ENCODE data around the gene JAKMIP2. TPM values are rescaled to one million over a fixed set of nuclear protein-coding genes. Genes with fewer than 3 reads are reported as not detected.

JAKMIP2 gene
- total RNA-seq, 1 donor from 2014 or later: not detected

DNA sequence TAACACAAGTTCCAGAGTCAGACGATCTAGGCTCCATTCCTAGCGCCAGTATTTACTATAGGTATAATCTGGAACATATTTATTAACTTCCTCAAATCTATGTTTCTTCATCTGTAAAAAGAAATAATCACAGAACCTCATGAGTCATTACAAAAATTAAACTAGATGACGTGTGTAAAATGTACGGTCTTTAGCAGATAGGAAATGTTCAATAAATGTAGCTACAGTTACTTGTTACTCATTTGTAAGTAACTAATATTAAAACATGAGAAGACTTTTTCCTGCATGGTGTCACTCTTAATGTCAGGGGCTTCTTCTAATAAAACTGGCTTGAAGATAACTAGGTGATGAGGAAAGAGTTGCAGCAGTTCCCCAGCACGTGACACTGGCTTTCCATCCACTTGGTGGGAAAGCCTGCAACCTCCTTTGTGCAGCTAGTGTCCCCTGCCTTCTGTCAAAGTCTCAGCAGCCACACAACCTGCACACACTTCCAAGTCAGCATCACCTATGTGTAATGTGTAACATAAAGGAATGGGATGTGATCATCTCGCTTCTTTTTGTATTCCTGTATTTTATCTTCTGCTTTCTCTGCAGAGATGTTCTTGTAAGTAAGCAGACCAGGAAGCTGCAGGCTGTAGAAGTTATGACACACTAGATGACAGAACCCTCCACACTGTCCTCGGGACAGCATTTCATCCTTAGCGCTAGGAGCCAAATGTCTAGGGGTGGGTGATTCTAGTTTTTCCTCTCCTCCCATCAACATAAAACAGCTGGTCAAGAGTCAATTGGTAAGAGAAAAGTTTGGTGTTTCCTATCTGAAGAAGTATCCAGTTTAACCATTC lies 1.8 kb upstream of the JAKMIP2 start:
- no peaks in the 10 kb centered on the region for H3K36me3 ChIP-seq (ENCODE audit: control insufficient read depth, insufficient read depth, low read length)
- no peak overlapping the region for H3K4me3 ChIP-seq (ENCODE audit: low read depth, low read length)
- FAIRE-seq (no peak), DNase-seq (ENCODE audit: low read depth) (no peak)
- TF ChIP-seq, protein P1, sequence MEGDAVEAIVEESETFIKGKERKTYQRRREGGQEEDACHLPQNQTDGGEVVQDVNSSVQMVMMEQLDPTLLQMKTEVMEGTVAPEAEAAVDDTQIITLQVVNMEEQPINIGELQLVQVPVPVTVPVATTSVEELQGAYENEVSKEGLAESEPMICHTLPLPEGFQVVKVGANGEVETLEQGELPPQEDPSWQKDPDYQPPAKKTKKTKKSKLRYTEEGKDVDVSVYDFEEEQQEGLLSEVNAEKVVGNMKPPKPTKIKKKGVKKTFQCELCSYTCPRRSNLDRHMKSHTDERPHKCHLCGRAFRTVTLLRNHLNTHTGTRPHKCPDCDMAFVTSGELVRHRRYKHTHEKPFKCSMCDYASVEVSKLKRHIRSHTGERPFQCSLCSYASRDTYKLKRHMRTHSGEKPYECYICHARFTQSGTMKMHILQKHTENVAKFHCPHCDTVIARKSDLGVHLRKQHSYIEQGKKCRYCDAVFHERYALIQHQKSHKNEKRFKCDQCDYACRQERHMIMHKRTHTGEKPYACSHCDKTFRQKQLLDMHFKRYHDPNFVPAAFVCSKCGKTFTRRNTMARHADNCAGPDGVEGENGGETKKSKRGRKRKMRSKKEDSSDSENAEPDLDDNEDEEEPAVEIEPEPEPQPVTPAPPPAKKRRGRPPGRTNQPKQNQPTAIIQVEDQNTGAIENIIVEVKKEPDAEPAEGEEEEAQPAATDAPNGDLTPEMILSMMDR (IDR thresholded peaks at IDR 0.05; ENCODE audit: insufficient read depth, low read length, severe bottlenecking): no peak
- H3K27me3 ChIP-seq (ENCODE audit: control insufficient read depth, insufficient read depth, low read length): peaks cover 4% of the 10 kb centered on the region

DNA sequence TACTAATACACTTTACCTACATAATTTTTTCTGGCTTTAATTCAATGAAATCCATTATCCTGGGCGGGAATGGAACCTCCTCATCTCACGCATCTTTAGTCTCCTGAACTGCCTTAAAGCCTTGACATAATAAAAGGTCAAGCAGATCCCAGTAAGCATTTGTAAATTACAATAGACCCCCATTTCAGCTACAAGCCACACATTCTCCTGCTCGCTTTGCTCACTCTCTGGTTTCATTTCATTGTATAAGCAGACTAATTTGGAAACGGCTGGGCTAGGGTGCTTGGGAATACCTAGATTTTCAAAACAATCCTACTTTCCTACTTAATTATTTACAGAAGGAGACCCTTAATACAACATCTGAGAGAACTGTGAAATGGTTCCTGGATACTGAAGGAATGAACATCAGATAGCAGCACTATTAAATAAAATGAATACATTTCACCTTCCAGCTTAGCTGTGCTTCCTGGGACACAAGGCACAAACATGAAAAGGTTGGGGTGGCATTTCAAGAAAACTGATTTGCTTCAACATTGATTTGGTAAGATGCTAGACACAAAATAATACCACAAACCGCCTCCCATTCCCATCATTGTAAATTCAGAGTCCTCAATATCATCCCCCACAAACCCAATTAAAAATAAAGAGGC lies 1.5 kb downstream of the JAKMIP2 start:
- H3K27me3 ChIP-seq (ENCODE audit: control insufficient read depth, insufficient read depth, low read length): peaks cover 4% of the 10 kb centered on the region
- DNase-seq (ENCODE audit: low read depth): no peak
- no peak overlapping the region for H3K4me3 ChIP-seq (ENCODE audit: low read depth, low read length)
- TF ChIP-seq, protein P1 (IDR thresholded peaks at IDR 0.05; ENCODE audit: insufficient read depth, low read length, severe bottlenecking): no peak
- FAIRE-seq: no peak
- no peaks in the 10 kb centered on the region for H3K36me3 ChIP-seq (ENCODE audit: control insufficient read depth, insufficient read depth, low read length)

DNA sequence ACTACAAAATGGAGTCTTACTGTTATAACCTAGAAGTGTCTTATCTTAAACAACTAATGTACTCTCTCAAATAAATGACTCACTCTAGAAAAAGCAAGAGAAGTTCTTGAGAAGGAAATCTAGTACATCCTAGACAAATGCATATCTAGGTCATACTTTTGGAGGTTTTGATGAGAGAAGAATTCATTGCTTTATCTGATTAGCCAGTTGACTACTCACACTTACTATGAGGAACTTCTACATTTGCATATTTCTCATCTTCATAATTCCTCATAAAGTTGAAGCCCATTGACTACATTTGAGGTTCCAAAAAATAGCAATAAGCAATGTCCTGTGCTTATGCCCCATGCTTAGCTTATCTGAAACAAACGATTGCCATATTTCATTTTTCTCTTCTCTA lies 2.8 kb downstream of the JAKMIP2 start:
- TF ChIP-seq, protein P1 (IDR thresholded peaks at IDR 0.05; ENCODE audit: insufficient read depth, low read length, severe bottlenecking): no peak
- peaks cover 4% of the 10 kb centered on the region for H3K27me3 ChIP-seq (ENCODE audit: control insufficient read depth, insufficient read depth, low read length)
- H3K36me3 ChIP-seq (ENCODE audit: control insufficient read depth, insufficient read depth, low read length): no peaks in the 10 kb centered on the region
- no peak overlapping the region for H3K4me3 ChIP-seq (ENCODE audit: low read depth, low read length)
- FAIRE-seq (no peak), DNase-seq (ENCODE audit: low read depth) (no peak)

DNA sequence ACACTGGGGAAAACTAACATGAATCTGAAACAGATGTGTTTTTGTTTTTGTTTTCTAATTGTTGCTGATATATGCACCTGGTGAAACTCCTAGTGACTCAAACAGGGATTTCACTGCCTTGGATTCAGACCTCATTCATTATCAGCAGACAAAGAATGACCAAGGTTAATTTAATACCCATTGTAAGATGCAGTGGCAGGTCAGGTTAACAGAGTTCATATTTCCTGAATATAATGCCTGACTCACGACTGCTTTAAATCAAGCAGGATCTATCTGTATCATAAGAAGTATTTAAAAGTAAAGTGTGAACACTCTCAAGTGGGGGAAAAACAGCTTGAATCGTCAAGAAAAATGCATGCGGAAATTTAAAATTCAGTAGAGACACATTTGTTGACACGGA lies 5.5 kb downstream of the JAKMIP2 start:
- TF ChIP-seq, protein P1 (IDR thresholded peaks at IDR 0.05; ENCODE audit: insufficient read depth, low read length, severe bottlenecking): no peak
- no peak for FAIRE-seq
- peaks cover 5% of the 10 kb centered on the region for H3K27me3 ChIP-seq (ENCODE audit: control insufficient read depth, insufficient read depth, low read length)
- no peaks in the 10 kb centered on the region for H3K36me3 ChIP-seq (ENCODE audit: control insufficient read depth, insufficient read depth, low read length)
- no peak for DNase-seq (ENCODE audit: low read depth)
- H3K4me3 ChIP-seq (ENCODE audit: low read depth, low read length): no peak overlapping the region

DNA sequence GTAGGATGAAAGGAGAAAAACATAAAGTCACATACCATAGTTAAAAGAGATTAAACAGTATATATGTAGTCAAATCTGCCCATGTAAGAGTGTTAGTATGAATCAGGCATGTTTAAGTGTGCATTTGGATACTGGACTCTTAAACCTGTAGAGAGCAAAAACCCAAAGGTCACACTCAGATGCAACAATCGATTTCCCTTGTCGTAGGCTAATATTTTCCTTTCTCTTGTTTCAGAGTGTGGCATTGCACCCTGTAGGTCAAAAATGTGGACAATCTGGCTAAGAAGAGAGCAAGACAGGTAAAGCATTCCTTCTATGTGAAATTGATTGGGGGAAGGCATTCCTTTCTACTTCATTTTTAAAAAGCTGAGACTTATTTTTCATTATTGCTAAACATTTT lies 8.9 kb downstream of the JAKMIP2 start:
- FAIRE-seq (no peak), DNase-seq (ENCODE audit: low read depth) (no peak)
- H3K36me3 ChIP-seq (ENCODE audit: control insufficient read depth, insufficient read depth, low read length): no peaks in the 10 kb centered on the region
- no peak overlapping the region for H3K4me3 ChIP-seq (ENCODE audit: low read depth, low read length)
- H3K27me3 ChIP-seq (ENCODE audit: control insufficient read depth, insufficient read depth, low read length): peaks cover 5% of the 10 kb centered on the region
- TF ChIP-seq, protein P1 (IDR thresholded peaks at IDR 0.05; ENCODE audit: insufficient read depth, low read length, severe bottlenecking): no peak

Measured in bronchial epithelial cell (primary cell).